Osteoblast (primary cell): ENCODE measurements around the gene MYOM1. TPM values are rescaled to one million over a fixed set of nuclear protein-coding genes. Genes with fewer than 3 reads are reported as not detected.

ENCODE experiments used
- DNase-seq: peaks from one replicate; pipeline ENCODE4 v3.0.0; 2011; ENCODE audit warnings: low spot score, mixed read lengths; ENCODE audit not compliant: insufficient read length; ENCODE audit errors: missing footprints
- H2AFZ ChIP-seq: 2 replicates; pipeline ENCODE4 v1.6.0; 2011; ENCODE audit warnings: mild to moderate bottlenecking, low read length
- H3K27ac ChIP-seq: 2 replicates; pipeline ENCODE4 v1.5.1; 2011; ENCODE audit warnings: mild to moderate bottlenecking, low read depth, low read length, moderate library complexity
- H3K27me3 ChIP-seq: 2 replicates; pipeline ENCODE4 v1.6.0; 2012; ENCODE audit warnings: mild to moderate bottlenecking, control low read depth, inconsistent platforms, low read length, moderate library complexity; ENCODE audit not compliant: insufficient read depth
- H3K36me3 ChIP-seq: 2 replicates; pipeline ENCODE4 v1.5.1; 2011; ENCODE audit warnings: mild to moderate bottlenecking, low read length, control low read depth, moderate library complexity; ENCODE audit not compliant: insufficient read depth
- H3K4me1 ChIP-seq: 2 replicates; pipeline ENCODE4 v1.5.1; 2011; ENCODE audit warnings: mild to moderate bottlenecking, low read length, control low read depth, moderate library complexity; ENCODE audit not compliant: insufficient read depth
- H3K4me2 ChIP-seq: 2 replicates; pipeline ENCODE4 v1.6.0; 2011; ENCODE audit warnings: mild to moderate bottlenecking, low read length; ENCODE audit not compliant: insufficient read depth
- H3K4me3 ChIP-seq: fragments of 200-600 bp; sonication (generic); 3 replicates; pipeline ENCODE4 v1.5.1; 2012; ENCODE audit warnings: mild to moderate bottlenecking, low read length, inconsistent platforms; ENCODE audit not compliant: insufficient read depth
- H3K79me2 ChIP-seq: 2 replicates; pipeline ENCODE4 v1.6.0; 2012; ENCODE audit warnings: mild to moderate bottlenecking, low read length, control low read depth, inconsistent platforms; ENCODE audit not compliant: insufficient read depth
- H3K9me3 ChIP-seq: 2 replicates; pipeline ENCODE4 v1.5.1; 2011; ENCODE audit warnings: low read depth, low read length, control low read depth
- H4K20me1 ChIP-seq: 2 replicates; pipeline ENCODE4 v1.6.0; 2012; ENCODE audit warnings: mild to moderate bottlenecking, low read length, control low read depth; ENCODE audit not compliant: insufficient read depth
- total RNA-seq: library from RNA; depleted of rRNA; stranded (reverse); fragments of >200 nt; gene quantifications from 2 replicates; pipeline ENCODE4 v1.2.3, GENCODE V29; 2012
- TF ChIP-seq, protein P1 (sequence below): IDR thresholded peaks from 2 replicates; pipeline ENCODE4 v1.5.1; 2011; ENCODE audit warnings: mild to moderate bottlenecking, low read depth, low read length, moderate library complexity; ENCODE audit errors: extremely low read depth

MYOM1 gene
- total RNA-seq, 1 donor: 1.8 TPM

DNA sequence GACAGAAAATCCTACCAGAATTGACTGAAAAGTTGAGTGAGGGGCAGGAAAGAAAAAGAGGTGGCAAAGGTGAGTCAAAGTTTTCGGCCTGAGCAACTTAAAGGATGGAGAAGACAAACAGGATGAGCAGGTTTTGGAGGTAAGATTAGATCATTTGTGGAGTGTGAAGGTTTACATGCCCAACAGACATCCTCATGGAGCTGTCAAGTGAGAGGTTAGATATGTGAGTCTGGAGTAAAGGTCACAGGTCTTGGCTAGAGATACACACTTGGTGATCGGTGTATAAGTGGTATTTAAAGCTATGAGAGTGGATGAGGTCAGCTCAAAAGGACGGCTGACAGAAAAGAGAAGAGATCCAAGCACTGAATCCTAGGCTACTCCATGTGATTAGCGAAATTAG, 16.7 kb upstream of the MYOM1 start:
- H3K4me3 ChIP-seq: no peak overlapping the region

GRCh38 chr18:3235846-3236245, 16.1 kb upstream of the MYOM1 start:
- no peak for DNase-seq
- H3K79me2 ChIP-seq: no peaks in the 10 kb centered on the region
- TF ChIP-seq, protein P1, sequence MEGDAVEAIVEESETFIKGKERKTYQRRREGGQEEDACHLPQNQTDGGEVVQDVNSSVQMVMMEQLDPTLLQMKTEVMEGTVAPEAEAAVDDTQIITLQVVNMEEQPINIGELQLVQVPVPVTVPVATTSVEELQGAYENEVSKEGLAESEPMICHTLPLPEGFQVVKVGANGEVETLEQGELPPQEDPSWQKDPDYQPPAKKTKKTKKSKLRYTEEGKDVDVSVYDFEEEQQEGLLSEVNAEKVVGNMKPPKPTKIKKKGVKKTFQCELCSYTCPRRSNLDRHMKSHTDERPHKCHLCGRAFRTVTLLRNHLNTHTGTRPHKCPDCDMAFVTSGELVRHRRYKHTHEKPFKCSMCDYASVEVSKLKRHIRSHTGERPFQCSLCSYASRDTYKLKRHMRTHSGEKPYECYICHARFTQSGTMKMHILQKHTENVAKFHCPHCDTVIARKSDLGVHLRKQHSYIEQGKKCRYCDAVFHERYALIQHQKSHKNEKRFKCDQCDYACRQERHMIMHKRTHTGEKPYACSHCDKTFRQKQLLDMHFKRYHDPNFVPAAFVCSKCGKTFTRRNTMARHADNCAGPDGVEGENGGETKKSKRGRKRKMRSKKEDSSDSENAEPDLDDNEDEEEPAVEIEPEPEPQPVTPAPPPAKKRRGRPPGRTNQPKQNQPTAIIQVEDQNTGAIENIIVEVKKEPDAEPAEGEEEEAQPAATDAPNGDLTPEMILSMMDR: no peak

More for the DNA sequence above, 16.7 kb upstream of the MYOM1 start:
- no peaks in the 10 kb centered on the region for H3K4me1 ChIP-seq
- H3K79me2 ChIP-seq: no peaks in the 10 kb centered on the region
- H3K9me3 ChIP-seq: no peaks in the 10 kb centered on the region
- DNase-seq: no peak
- TF ChIP-seq, protein P1: no peak
- no peak overlapping the region for H3K27ac ChIP-seq
- H3K27me3 ChIP-seq: no peaks in the 10 kb centered on the region
- no peak overlapping the region for H2AFZ ChIP-seq
- no peaks in the 10 kb centered on the region for H3K36me3 ChIP-seq
- no peaks in the 10 kb centered on the region for H4K20me1 ChIP-seq
- H3K4me2 ChIP-seq: no peak overlapping the region

GRCh38 chr18:3234457-3234856, 14.7 kb upstream of the MYOM1 start:
- Histone ChIP-seq H3K79me2 (no peaks in the 10 kb centered on the region), H3K4me1 (no peaks in the 10 kb centered on the region), H3K4me3 (no peak overlapping the region), H4K20me1 (no peaks in the 10 kb centered on the region), H3K36me3 (no peaks in the 10 kb centered on the region), H2AFZ (no peak overlapping the region), H3K27ac (no peak overlapping the region), H3K9me3 (no peaks in the 10 kb centered on the region), H3K27me3 (no peaks in the 10 kb centered on the region), H3K4me2 (no peak overlapping the region)
- TF ChIP-seq, protein P1: no peak
- DNase-seq: no peak

More at GRCh38 chr18:3235846-3236245, 16.1 kb upstream of the MYOM1 start:
- Histone ChIP-seq H3K4me1 (no peaks in the 10 kb centered on the region), H4K20me1 (no peaks in the 10 kb centered on the region), H3K27ac (no peak overlapping the region), H3K4me3 (no peak overlapping the region), H3K27me3 (no peaks in the 10 kb centered on the region), H3K36me3 (no peaks in the 10 kb centered on the region), H3K9me3 (no peaks in the 10 kb centered on the region), H2AFZ (no peak overlapping the region), H3K4me2 (no peak overlapping the region)

GRCh38 chr18:3233433-3234168, 13.8 kb upstream of the MYOM1 start:
- Histone ChIP-seq H2AFZ (no peak overlapping the region), H4K20me1 (no peaks in the 10 kb centered on the region), H3K36me3 (no peaks in the 10 kb centered on the region), H3K4me1 (no peaks in the 10 kb centered on the region), H3K4me3 (no peak overlapping the region), H3K27me3 (no peaks in the 10 kb centered on the region), H3K27ac (no peak overlapping the region), H3K79me2 (no peaks in the 10 kb centered on the region), H3K4me2 (no peak overlapping the region), H3K9me3 (no peaks in the 10 kb centered on the region)
- TF ChIP-seq, protein P1: no peak
- DNase-seq: no peak
